Endodermal cell (in vitro differentiated cells): ENCODE measurements around the gene HSPA1A. TPM values are rescaled to one million over a fixed set of nuclear protein-coding genes. Genes with fewer than 3 reads are reported as not detected.
"Not testable (repeated sequence)": the region's sequence is repeated elsewhere in the genome, so short reads cannot be mapped to it uniquely, and the experiment has no call there.

ENCODE experiments used
- DNase-seq: peaks from one replicate; pipeline ENCODE4 v3.0.0-alpha.2; 2017
- H3K27ac ChIP-seq: 2 replicates; pipeline ENCODE4 v1.5.1; 2013; ENCODE audit warnings: mild to moderate bottlenecking, low read depth, low read length, moderate library complexity
- H3K27me3 ChIP-seq: 2 replicates; pipeline ENCODE4 v1.6.1; 2013; ENCODE audit warnings: mild to moderate bottlenecking, low read length, moderate library complexity; ENCODE audit not compliant: insufficient read depth, control insufficient read depth, poor library complexity, severe bottlenecking
- H3K36me3 ChIP-seq: 2 replicates; pipeline ENCODE4 v1.7.0; 2013; ENCODE audit warnings: mild to moderate bottlenecking, low read length, moderate library complexity; ENCODE audit not compliant: control insufficient read depth, insufficient read depth
- H3K4me1 ChIP-seq: one replicate; pipeline ENCODE4 v1.7.0; 2013; ENCODE audit warnings: low read length; ENCODE audit not compliant: control insufficient read depth, insufficient read depth
- H3K4me3 ChIP-seq: 2 replicates; pipeline ENCODE4 v1.5.1; 2013; ENCODE audit warnings: mild to moderate bottlenecking, low read length, moderate library complexity
- H3K9ac ChIP-seq: 2 replicates; pipeline ENCODE4 v1.6.1; 2013; ENCODE audit warnings: mild to moderate bottlenecking, low read length, moderate library complexity; ENCODE audit not compliant: poor library complexity, severe bottlenecking; ENCODE audit errors: extremely low read depth
- H3K9me3 ChIP-seq: 2 replicates; pipeline ENCODE4 v1.6.1; 2013; ENCODE audit warnings: mild to moderate bottlenecking, low read length, moderate library complexity; ENCODE audit not compliant: control insufficient read depth
- H3K27ac Mint-ChIP-seq: 2 replicates; pipeline ENCODE4 v1.8.0; 2020; ENCODE audit warnings: mixed read lengths
- H3K27me3 Mint-ChIP-seq: 2 replicates; pipeline ENCODE4 v1.8.0; 2021; ENCODE audit warnings: mild to moderate bottlenecking, mixed read lengths; ENCODE audit not compliant: insufficient read depth
- H3K36me3 Mint-ChIP-seq: 2 replicates; pipeline ENCODE4 v1.8.0; 2020; ENCODE audit warnings: low read depth, mixed read lengths
- H3K4me1 Mint-ChIP-seq: 2 replicates; pipeline ENCODE4 v1.8.0; 2020; ENCODE audit warnings: mixed read lengths
- H3K4me3 Mint-ChIP-seq: 2 replicates; pipeline ENCODE4 v1.8.0; 2020; ENCODE audit warnings: mild to moderate bottlenecking, moderate library complexity, mixed read lengths
- H3K9me3 Mint-ChIP-seq: 2 replicates; pipeline ENCODE4 v1.8.0; 2020; ENCODE audit warnings: mild to moderate bottlenecking, mixed read lengths
- WGBS, 2 experiments: methylation state at CpG; one replicate each; pipeline versions ENCODE4 v1.1.5 to v1.1.7; 2013; ENCODE audit warnings: missing lambda C conversion rate in 2 of 2, mixed read lengths in 1 of 2; ENCODE audit not compliant: insufficient coverage in 1 of 2, insufficient read length in 1 of 2; 5-methylcytosine and 5-hydroxymethylcytosine counted together
- total RNA-seq, 2 donors: library from RNA; stranded (reverse); fragmentation: NEBNext Ultra II Directional in 1 of 2; extraction: Animal tissue kit (Norgen Biotek cat#: 25700) in 1 of 2; gene quantifications; 2 replicates in 1 of 2; 3 replicates in 1 of 2; pipeline ENCODE4 v1.2.1, GENCODE V29; 2021
- TF ChIP-seq, protein P1 (sequence below): fragments of 200-600 bp; sonication (generic); conservative IDR thresholded peaks from 2 replicates; pipeline ENCODE4 v1.5.0; 2021; ENCODE audit warnings: antibody characterized with exemption, mild to moderate bottlenecking

The HSPA1A gene
- total RNA-seq, 2 donors from 2014 or later = 53.1 to 62.6 TPM

DNA sequence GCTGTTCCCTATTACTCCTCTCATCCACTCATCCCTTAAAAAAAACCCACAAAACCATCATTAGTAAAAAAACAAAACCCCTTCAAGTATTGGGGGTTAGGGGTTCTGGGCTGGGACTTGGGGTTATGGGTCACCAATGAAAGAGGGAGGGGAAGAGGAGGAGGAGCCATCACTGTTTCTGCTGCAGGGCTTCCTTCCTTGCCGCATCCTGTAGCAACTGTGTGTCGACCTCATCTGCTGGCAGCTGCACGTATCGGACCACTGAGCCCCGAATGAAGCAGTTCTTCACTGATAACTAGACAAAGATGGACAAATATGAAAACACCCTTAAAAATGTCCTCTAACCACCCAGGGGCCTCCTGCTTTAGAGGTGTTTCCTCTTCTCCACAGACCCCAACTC lies 17.8 kb upstream of the HSPA1A start:
- H3K27ac ChIP-seq = no peak overlapping the region
- WGBS, 2 experiments = 99 to 100% methylated on average over 1 to 5 of the region's 5 CpGs
- H3K27ac Mint-ChIP-seq = no peak overlapping the region

DNA sequence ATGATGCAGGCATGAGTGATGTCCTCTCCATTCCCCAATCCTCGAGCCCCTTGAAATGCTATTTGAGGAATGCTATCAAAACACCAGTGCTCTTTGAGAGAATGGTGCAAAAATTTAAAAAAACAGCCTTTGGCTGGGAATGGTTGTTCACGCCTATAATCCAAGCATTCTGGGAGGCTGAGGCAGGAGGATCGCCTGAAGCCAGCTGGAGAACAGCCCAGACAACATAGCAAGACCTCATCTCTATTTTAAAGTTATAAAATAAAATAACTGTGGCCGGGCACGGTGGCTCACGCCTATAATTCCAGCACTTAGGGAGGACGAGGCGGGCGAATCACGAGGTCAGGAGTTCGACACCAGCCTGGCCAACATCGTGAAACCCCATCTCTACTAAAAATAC lies 15.6 kb upstream of the HSPA1A start:
- Histone ChIP-seq H3K36me3 (peaks cover 39% of the 10 kb centered on the region), H3K27me3 (no peaks in the 10 kb centered on the region), H3K4me3 (no peak overlapping the region), H3K9ac (no peak overlapping the region), H3K4me1 (no peaks in the 10 kb centered on the region), H3K27ac (no peak overlapping the region), H3K9me3 (no peaks in the 10 kb centered on the region)
- TF ChIP-seq, protein P1, sequence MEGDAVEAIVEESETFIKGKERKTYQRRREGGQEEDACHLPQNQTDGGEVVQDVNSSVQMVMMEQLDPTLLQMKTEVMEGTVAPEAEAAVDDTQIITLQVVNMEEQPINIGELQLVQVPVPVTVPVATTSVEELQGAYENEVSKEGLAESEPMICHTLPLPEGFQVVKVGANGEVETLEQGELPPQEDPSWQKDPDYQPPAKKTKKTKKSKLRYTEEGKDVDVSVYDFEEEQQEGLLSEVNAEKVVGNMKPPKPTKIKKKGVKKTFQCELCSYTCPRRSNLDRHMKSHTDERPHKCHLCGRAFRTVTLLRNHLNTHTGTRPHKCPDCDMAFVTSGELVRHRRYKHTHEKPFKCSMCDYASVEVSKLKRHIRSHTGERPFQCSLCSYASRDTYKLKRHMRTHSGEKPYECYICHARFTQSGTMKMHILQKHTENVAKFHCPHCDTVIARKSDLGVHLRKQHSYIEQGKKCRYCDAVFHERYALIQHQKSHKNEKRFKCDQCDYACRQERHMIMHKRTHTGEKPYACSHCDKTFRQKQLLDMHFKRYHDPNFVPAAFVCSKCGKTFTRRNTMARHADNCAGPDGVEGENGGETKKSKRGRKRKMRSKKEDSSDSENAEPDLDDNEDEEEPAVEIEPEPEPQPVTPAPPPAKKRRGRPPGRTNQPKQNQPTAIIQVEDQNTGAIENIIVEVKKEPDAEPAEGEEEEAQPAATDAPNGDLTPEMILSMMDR = no peak
- Mint-ChIP-seq H3K27me3 (no peaks in the 10 kb centered on the region), H3K27ac (no peak overlapping the region), H3K36me3 (peaks cover 33% of the 10 kb centered on the region), H3K4me1 (no peaks in the 10 kb centered on the region), H3K9me3 (no peaks in the 10 kb centered on the region), H3K4me3 (no peak overlapping the region)
- WGBS, 2 experiments = 90 to 94% methylated on average over 2 to 12 of the region's 12 CpGs
- no peak for DNase-seq

More for the DNA sequence above, 17.8 kb upstream of the HSPA1A start:
- no peaks in the 10 kb centered on the region for H3K27me3 Mint-ChIP-seq
- Histone ChIP-seq H3K4me3 (no peak overlapping the region), H3K36me3 (peaks cover 32% of the 10 kb centered on the region), H3K27me3 (no peaks in the 10 kb centered on the region), H3K4me1 (no peaks in the 10 kb centered on the region), H3K9ac (no peak overlapping the region), H3K9me3 (no peaks in the 10 kb centered on the region)
- H3K4me1 Mint-ChIP-seq = peaks cover 9% of the 10 kb centered on the region
- no peak overlapping the region for H3K4me3 Mint-ChIP-seq
- H3K36me3 Mint-ChIP-seq = peaks cover 21% of the 10 kb centered on the region
- H3K9me3 Mint-ChIP-seq = no peaks in the 10 kb centered on the region
- TF ChIP-seq, protein P1 = no peak
- DNase-seq = no peak

DNA sequence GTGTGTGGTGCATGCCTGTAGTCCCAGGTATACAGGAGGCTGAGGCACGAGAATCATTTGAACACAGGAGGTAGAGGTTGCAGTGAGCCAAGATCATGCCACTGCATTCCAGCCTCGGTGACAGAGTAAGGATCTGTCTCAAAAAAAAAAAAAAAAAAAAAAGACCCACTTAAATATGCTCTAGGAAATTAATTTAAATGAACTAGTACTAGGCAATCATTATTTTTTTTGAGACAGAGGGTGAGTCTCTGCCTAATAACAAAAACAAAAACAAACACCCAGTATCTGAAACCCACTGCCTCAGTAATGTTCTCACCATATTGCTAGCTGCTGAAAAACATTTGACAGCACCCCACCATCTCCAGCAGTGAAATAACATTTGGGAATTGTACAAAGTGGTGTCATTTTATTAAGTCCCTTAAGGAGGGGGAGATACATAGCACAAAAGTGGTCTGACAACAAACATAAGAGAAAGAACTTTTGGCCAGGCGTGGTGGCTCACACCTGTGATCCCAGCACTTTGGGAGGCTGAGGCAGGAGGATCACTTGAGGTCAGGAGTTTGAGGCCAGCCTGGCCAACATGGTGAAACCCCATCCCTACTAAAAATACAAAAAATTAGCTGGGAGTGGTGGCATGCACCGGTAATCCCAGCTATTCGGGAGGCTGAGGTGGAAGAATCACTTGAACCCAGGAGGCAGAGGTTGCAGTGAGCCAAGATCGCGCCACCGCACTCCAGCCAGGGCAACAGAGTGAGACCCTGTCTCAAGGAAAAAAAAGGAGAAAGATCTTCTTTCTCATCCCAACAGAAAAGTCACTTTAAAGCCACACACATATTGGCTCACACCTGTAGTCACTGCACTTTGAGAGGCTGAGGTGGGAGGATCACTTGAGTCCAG lies 14.1 kb upstream of the HSPA1A start:
- H3K36me3 Mint-ChIP-seq = peaks cover 33% of the 10 kb centered on the region
- not testable (repeated sequence) for H3K27ac Mint-ChIP-seq, H3K4me3 ChIP-seq, H3K9me3 ChIP-seq, H3K27ac ChIP-seq, H3K27me3 Mint-ChIP-seq, H3K27me3 ChIP-seq, H3K4me1 Mint-ChIP-seq, H3K9me3 Mint-ChIP-seq, DNase-seq, H3K4me3 Mint-ChIP-seq, H3K9ac ChIP-seq, H3K4me1 ChIP-seq
- peaks cover 39% of the 10 kb centered on the region for H3K36me3 ChIP-seq
- 95 to 96% methylated on average over 3 to 7 of the region's 8 CpGs for WGBS, 2 experiments
